ENCODE data around the gene PPM1E. TPM values are rescaled to one million over a fixed set of nuclear protein-coding genes. Genes with fewer than 3 reads are reported as not detected.

PPM1E gene
- total and polyA plus RNA-seq, 2 of the 8 experiments (the other 6 are each of a cell fraction or from before 2014, with no cell fraction given): 5.0 to 10.4 TPM

DNA sequence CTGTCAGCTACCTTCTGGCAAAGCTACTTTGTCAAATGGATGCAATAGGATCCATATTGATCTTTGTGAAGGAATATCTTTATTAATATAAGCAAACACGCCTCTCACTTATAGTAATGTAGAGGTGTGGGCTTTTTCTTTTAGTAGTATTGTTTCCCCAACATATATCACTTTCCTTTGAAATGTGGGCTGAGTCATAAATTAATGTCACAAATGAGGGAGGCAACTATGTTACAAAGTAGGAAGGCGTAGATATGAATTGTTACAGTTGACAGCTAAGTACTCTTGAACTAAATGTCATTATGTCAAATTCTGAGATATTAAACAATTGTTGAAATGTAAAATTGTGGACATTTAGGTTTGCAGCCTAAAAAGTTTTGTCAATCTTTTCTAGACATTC is 2.6 kb upstream of the PPM1E start:
- H2BK20ac ChIP-seq (ENCODE audit: low read length): no peak overlapping the region
- no peak overlapping the region for H2BK120ac ChIP-seq (replicated peaks; ENCODE audit: low read depth, low read length)
- no peak overlapping the region for H3K14ac ChIP-seq (ENCODE audit: insufficient read length)
- ChIA-PET POLR2A (ENCODE audit: partially characterized antibody) (interaction anchor here (0.6 kb wide), 1 partner anchor 13 kb away, joined by 3 read pairs; no protein-coding TSS in a partner anchor), CTCF (ENCODE audit: partially characterized antibody) (no interaction called here)
- H3K79me2 ChIP-seq (ENCODE audit: control insufficient read depth in 1 of 2, insufficient read depth in 2 of 2, low read length in 2 of 2): 0 out of 4 replicates have a peak, but pooled peaks cover 0 to 4% of the 10 kb centered on the region in 2 experiments
- H3K27me3 ChIP-seq (replicated peaks in 1 of 4; ENCODE audit: control insufficient read depth in 3 of 4, extremely low read depth in 1 of 4, insufficient read depth in 3 of 4, low read length in 3 of 4): peaks cover 0 to 7% (median 0%) of the 10 kb centered on the region in 4 experiments; a peak in 3 of 7 replicates
- no peak overlapping the region for H3K4ac ChIP-seq (replicated peaks; ENCODE audit: insufficient read length, low read depth, low read length)
- H4K91ac ChIP-seq (replicated peaks; ENCODE audit: insufficient read length, low read length): no peak overlapping the region
- no peak overlapping the region for H3K4me2 ChIP-seq (ENCODE audit: insufficient read depth in 1 of 2, low read depth in 2 of 2, low read length in 2 of 2)
- H3K79me1 ChIP-seq (ENCODE audit: low read depth, low read length): no peaks in the 10 kb centered on the region
- DNase-seq (ENCODE audit: low read depth in 1 of 2, low spot score in 2 of 2) (no peak), FAIRE-seq (no peak)
- no peak overlapping the region for H3K18ac ChIP-seq (ENCODE audit: extremely low read depth, low read length)
- H2BK12ac ChIP-seq (ENCODE audit: low read depth, low read length): no peak overlapping the region
- no peaks in the 10 kb centered on the region for H3K9me3 ChIP-seq (ENCODE audit: insufficient read depth in 2 of 2, low read depth in 1 of 2, low read length in 1 of 2)
- H2BK15ac ChIP-seq (ENCODE audit: low read length): no peak overlapping the region
- no peak overlapping the region for H4K8ac ChIP-seq (ENCODE audit: extremely low read depth, insufficient read depth, low read length)
- H3K9ac ChIP-seq (replicated peaks in 1 of 4; ENCODE audit: extremely low read depth in 1 of 4, low read depth in 3 of 4, low read length in 3 of 4): no peak overlapping the region
- H2AFZ ChIP-seq (ENCODE audit: low read length): no peak overlapping the region
- H4K5ac ChIP-seq (ENCODE audit: insufficient read length, low read depth, low read length): no peak overlapping the region
- H3K36me3 ChIP-seq (ENCODE audit: control insufficient read depth in 2 of 4, insufficient read depth in 4 of 4, low read length in 3 of 4): no peaks in the 10 kb centered on the region
- H3K4me1 ChIP-seq (replicated peaks in 1 of 4; ENCODE audit: control insufficient read depth in 3 of 4, insufficient read depth in 4 of 4, low read length in 3 of 4): no peaks in the 10 kb centered on the region; a peak in 1 of 7 replicates
- H2AK5ac ChIP-seq (ENCODE audit: low read depth, low read length): no peak overlapping the region
- H3K27ac ChIP-seq (ENCODE audit: low read depth, low read length): no peak overlapping the region
- no peaks in the 10 kb centered on the region for H4K20me1 ChIP-seq (replicated peaks in 1 of 2; ENCODE audit: control insufficient read depth in 1 of 2, insufficient read depth in 2 of 2, low read length in 2 of 2)
- H3K23ac ChIP-seq (ENCODE audit: insufficient read length): no peak overlapping the region
- H3K23me2 ChIP-seq (ENCODE audit: low read depth, low read length): peaks cover 2% of the 10 kb centered on the region; the same call in 1 of the 2 replicates
- no peak for TF ChIP-seq NANOG (IDR thresholded peaks at IDR 0.05; ENCODE audit: insufficient read depth, low read depth, low read length, poor library complexity, severe bottlenecking)
- no peak for TF ChIP-seq NRF1 (IDR thresholded peaks at IDR 0.05; ENCODE audit: low read depth, low read length)
- TF ChIP-seq RXRA (IDR thresholded peaks at IDR 0.05; ENCODE audit: insufficient read depth, low read depth, low read length): no peak
- no peak for TF ChIP-seq JUND (IDR thresholded peaks at IDR 0.05; ENCODE audit: low read length)
- TF ChIP-seq HDAC6 (IDR thresholded peaks at IDR 0.05; ENCODE audit: low read depth, low read length): no peak
- TF ChIP-seq EP300 (IDR thresholded peaks at IDR 0.05; ENCODE audit: borderline replicate concordance in 1 of 2, low read depth in 2 of 2, low read length in 2 of 2): no peak
- no peak for TF ChIP-seq CEBPB (IDR thresholded peaks at IDR 0.05; ENCODE audit: low read depth, low read length)
- TF ChIP-seq SP1 (IDR thresholded peaks at IDR 0.05; ENCODE audit: low read depth, low read length): no peak
- TF ChIP-seq GTF2F1 (IDR thresholded peaks at IDR 0.05; ENCODE audit: borderline replicate concordance, low read depth, low read length): no peak
- TF ChIP-seq, protein P1, sequence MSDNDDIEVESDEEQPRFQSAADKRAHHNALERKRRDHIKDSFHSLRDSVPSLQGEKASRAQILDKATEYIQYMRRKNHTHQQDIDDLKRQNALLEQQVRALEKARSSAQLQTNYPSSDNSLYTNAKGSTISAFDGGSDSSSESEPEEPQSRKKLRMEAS (IDR thresholded peaks at IDR 0.05): no peak
- no peak for TF ChIP-seq JUN (IDR thresholded peaks at IDR 0.05; ENCODE audit: low read depth, low read length)
- no peak for TF ChIP-seq POLR2AphosphoS5 (IDR thresholded peaks at IDR 0.05; ENCODE audit: low read depth, low read length)
- TF ChIP-seq ASH2L (IDR thresholded peaks at IDR 0.05; ENCODE audit: low read length): no peak
- 77% methylated on average over 2 of the region's 2 CpGs; no CpG with 5 or more reads in 1 of the 2 experiments for WGBS, 2 experiments (ENCODE audit: extremely low coverage in 1 of 2, insufficient coverage in 1 of 2, insufficient read length in 1 of 2, insufficient replicate concordance in 2 of 2, low coverage in 1 of 2, low lambda C conversion rate in 2 of 2, missing lambda C conversion rate in 1 of 2)
- no peak overlapping the region for H2BK5ac ChIP-seq (ENCODE audit: low read depth, low read length)
- no peak overlapping the region for H3K56ac ChIP-seq (replicated peaks; ENCODE audit: insufficient read length, low read depth, low read length)
- H3K4me3 ChIP-seq (ENCODE audit: extremely low read depth in 1 of 4, insufficient read depth in 2 of 4, low read depth in 3 of 4, low read length in 4 of 4): no peak overlapping the region

Data from H1 (cell line).